Upper lobe of left lung (tissue), 6 donors: ENCODE data around the gene LIPT2. TPM values are rescaled to one million over a fixed set of nuclear protein-coding genes. Genes with fewer than 3 reads are reported as not detected.

ENCODE experiments used
- ATAC-seq, 2 donors: fragments of 200-7000 bp; cut with Tn5 transposase; one replicate each; pipeline ENCODE4 v1.9.1; 2022; ENCODE audit warnings: mild to moderate bottlenecking in 2 of 2, moderate library complexity in 2 of 2; ENCODE audit not compliant: low FRiP score in 2 of 2
- DNase-seq, 2 donors: peaks; one replicate each; pipeline ENCODE4 v3.0.0-alpha.2; 2019 to 2020
- H3K27ac ChIP-seq, 4 donors: fragments of 200-600 bp; sonication (generic); one replicate each; pipeline ENCODE4 v1.5.1; 2016 to 2019
- H3K27me3 ChIP-seq, 4 donors: fragments of 200-600 bp; sonication (generic); one replicate each; pipeline ENCODE4 v1.5.1; 2017 to 2019
- H3K36me3 ChIP-seq, 4 donors: fragments of 200-600 bp; sonication (generic); one replicate each; pipeline ENCODE4 v1.5.1; 2016 to 2019
- H3K4me1 ChIP-seq, 4 donors: fragments of 200-600 bp; sonication (generic); one replicate each; pipeline ENCODE4 v1.5.1; 2018 to 2019
- H3K4me3 ChIP-seq, 4 donors: fragments of 200-600 bp; sonication (generic); one replicate each; pipeline ENCODE4 v1.5.1; 2017 to 2019; ENCODE audit warnings: mild to moderate bottlenecking in 2 of 4, moderate library complexity in 1 of 4
- H3K9me3 ChIP-seq, 4 donors: fragments of 200-600 bp; sonication (generic); one replicate each; pipeline ENCODE4 v1.5.1; 2018 to 2019
- EP300 ChIP-seq, 4 donors: sonication (generic); formaldehyde crosslinking; IDR thresholded peaks; one replicate each; pipeline ENCODE4 v1.5.1; 2017; ENCODE audit warnings: antibody characterized with exemption in 4 of 4, control low read depth in 2 of 4
- POLR2A ChIP-seq, 4 donors: fragments of 450-650 bp; IDR thresholded peaks; one replicate each; pipeline ENCODE4 v1.5.1; 2016 to 2017; ENCODE audit warnings: antibody characterized with exemption in 4 of 4, mild to moderate bottlenecking in 2 of 4
- POLR2AphosphoS5 ChIP-seq, 2 donors: sonication (generic); formaldehyde crosslinking; IDR thresholded peaks; one replicate each; pipeline ENCODE4 v1.5.1; 2017; ENCODE audit warnings: antibody characterized with exemption in 2 of 2
- WGBS, 2 donors: methylation state at CpG; one replicate each; pipeline ENCODE4 v1.1.5; 2017 to 2018; 5-methylcytosine and 5-hydroxymethylcytosine counted together
- small RNA-seq, 4 donors: library from RNA; depleted of rRNA; stranded (forward); fragments of <200 nt; gene quantifications; one replicate each; pipeline ENCODE3, GENCODE V24; 2016
- total RNA-seq, 6 donors: library from RNA; depleted of rRNA in 4 of 6; stranded (reverse); fragments of >200 nt in 4 of 6; gene quantifications; one replicate each; pipeline versions ENCODE4 v1.1.0 to v1.2.1, GENCODE V29; 2016 to 2021
- TF ChIP-seq, protein P1 (sequence below), 6 experiments: fragments of 450-650 bp in 4 of 6; fragments of 200-600 bp in 2 of 6; sonication (generic) in 2 of 6; IDR thresholded peaks; one replicate each; pipeline ENCODE4 v1.5.1; 2016 to 2019; ENCODE audit warnings: antibody characterized with exemption in 6 of 6
- donor health status: DM: no; HTN: no; CAD: no; lungs with moderate emphysema.
- donor health status: DM: no; HTN: yes; CAD: no; lungs with severe emphysema.

LIPT2 gene
- total RNA-seq, 6 donors from 2014 or later = 3.3 to 8.5 (median 6.3) TPM

GRCh38 chr11:74446532-74446938 is 47.0 kb downstream of the LIPT2 start:
- Histone ChIP-seq H3K4me1 (peaks cover 4 to 9% (median 5%) of the 10 kb centered on the region in 4 donors), H3K9me3 (no peaks in the 10 kb centered on the region), H3K36me3 (no peaks in the 10 kb centered on the region), H3K27ac (no peak overlapping the region), H3K4me3 (no peak overlapping the region), H3K27me3 (no peaks in the 10 kb centered on the region)
- WGBS, 2 donors = 93 to 95% methylated on average over 1 of the region's 1 CpG
- no peak for DNase-seq
- ATAC-seq = no peak
- TF ChIP-seq EP300 (IDR thresholded peaks at IDR 0.05) (no peak), POLR2A (IDR thresholded peaks at IDR 0.05) (no peak), POLR2AphosphoS5 (IDR thresholded peaks at IDR 0.05) (no peak)
- TF ChIP-seq, protein P1, sequence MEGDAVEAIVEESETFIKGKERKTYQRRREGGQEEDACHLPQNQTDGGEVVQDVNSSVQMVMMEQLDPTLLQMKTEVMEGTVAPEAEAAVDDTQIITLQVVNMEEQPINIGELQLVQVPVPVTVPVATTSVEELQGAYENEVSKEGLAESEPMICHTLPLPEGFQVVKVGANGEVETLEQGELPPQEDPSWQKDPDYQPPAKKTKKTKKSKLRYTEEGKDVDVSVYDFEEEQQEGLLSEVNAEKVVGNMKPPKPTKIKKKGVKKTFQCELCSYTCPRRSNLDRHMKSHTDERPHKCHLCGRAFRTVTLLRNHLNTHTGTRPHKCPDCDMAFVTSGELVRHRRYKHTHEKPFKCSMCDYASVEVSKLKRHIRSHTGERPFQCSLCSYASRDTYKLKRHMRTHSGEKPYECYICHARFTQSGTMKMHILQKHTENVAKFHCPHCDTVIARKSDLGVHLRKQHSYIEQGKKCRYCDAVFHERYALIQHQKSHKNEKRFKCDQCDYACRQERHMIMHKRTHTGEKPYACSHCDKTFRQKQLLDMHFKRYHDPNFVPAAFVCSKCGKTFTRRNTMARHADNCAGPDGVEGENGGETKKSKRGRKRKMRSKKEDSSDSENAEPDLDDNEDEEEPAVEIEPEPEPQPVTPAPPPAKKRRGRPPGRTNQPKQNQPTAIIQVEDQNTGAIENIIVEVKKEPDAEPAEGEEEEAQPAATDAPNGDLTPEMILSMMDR (IDR thresholded peaks at IDR 0.05) = no peak

GRCh38 chr11:74444173-74444826 is 49.2 kb downstream of the LIPT2 start:
- TF ChIP-seq, protein P1 (IDR thresholded peaks at IDR 0.05) = no peak
- TF ChIP-seq POLR2AphosphoS5 (IDR thresholded peaks at IDR 0.05) (no peak), POLR2A (IDR thresholded peaks at IDR 0.05) (no peak), EP300 (IDR thresholded peaks at IDR 0.05) (no peak)
- Histone ChIP-seq H3K4me3 (no peak overlapping the region), H3K4me1 (peaks cover 1 to 5% (median 3%) of the 10 kb centered on the region in 4 donors), H3K27ac (no peak overlapping the region), H3K27me3 (no peaks in the 10 kb centered on the region), H3K36me3 (no peaks in the 10 kb centered on the region), H3K9me3 (no peaks in the 10 kb centered on the region)
- ATAC-seq = no peak
- 70 to 71% methylated on average over 9 of the region's 9 CpGs for WGBS, 2 donors
- peak in 1 of 2 donors; percentile 34 for DNase-seq

GRCh38 chr11:74443071-74443864 is 50.3 kb downstream of the LIPT2 start:
- H3K9me3 ChIP-seq = no peaks in the 10 kb centered on the region
- H3K36me3 ChIP-seq = no peaks in the 10 kb centered on the region
- H3K4me3 ChIP-seq = no peak overlapping the region
- peaks cover 0 to 5% (median 2%) of the 10 kb centered on the region in 4 donors for H3K4me1 ChIP-seq
- 56 to 60% methylated on average over 8 of the region's 8 CpGs for WGBS, 2 donors
- no peaks in the 10 kb centered on the region for H3K27me3 ChIP-seq
- TF ChIP-seq POLR2AphosphoS5 (IDR thresholded peaks at IDR 0.05) = no peak
- TF ChIP-seq, protein P1 (IDR thresholded peaks at IDR 0.05) = peak in 3 of 6 experiments; percentile 11 to 31 (median 21)
- DNase-seq (peak in 1 of 2 donors; percentile 68), ATAC-seq (peak in 1 of 2 donors; percentile 78)
- no peak overlapping the region for H3K27ac ChIP-seq

GRCh38 chr11:74442636-74443035 is 50.9 kb downstream of the LIPT2 start:
- Histone ChIP-seq H3K36me3 (no peaks in the 10 kb centered on the region), H3K4me1 (peaks cover 0 to 5% (median 2%) of the 10 kb centered on the region in 4 donors), H3K27ac (no peak overlapping the region), H3K27me3 (no peaks in the 10 kb centered on the region), H3K4me3 (no peak overlapping the region), H3K9me3 (no peaks in the 10 kb centered on the region)
- no peak for DNase-seq
- 54 to 65% methylated on average over 3 of the region's 3 CpGs for WGBS, 2 donors
- TF ChIP-seq, protein P1 (IDR thresholded peaks at IDR 0.05) = no peak
- TF ChIP-seq POLR2A (IDR thresholded peaks at IDR 0.05) = no peak
- peak in 1 of 2 donors; percentile 53 for ATAC-seq

Small RNAs within 50 kb of the gene (small RNA-seq; reads per million reads assigned to genes)
- gene CYCSP27 = 0 reads per million in 4 donors

Other genes with a start within 250 kb of the LIPT2 start
- gene P4HA3, start 182.1 kb downstream of the LIPT2 start, total RNA-seq = 1 to 10 TPM in 1 of 6 donors, under 1 TPM in 3, not detected in 2; 0.22 to 1.6 (median 0.64) TPM
- 1 to 10 TPM; 1.0 to 8.8 (median 5.8) TPM for gene PGM2L1, start 95.3 kb downstream of the LIPT2 start, total RNA-seq
- gene KCNE3, start 26.2 kb downstream of the LIPT2 start, total RNA-seq = 10 to 100 TPM; 14.3 to 33.3 (median 20.0) TPM
- gene POLD3, start 98.9 kb upstream of the LIPT2 start, total RNA-seq = 10 to 100 TPM in 5 of 6 donors, 1 to 10 TPM in 1; 7.4 to 20.8 (median 16.4) TPM
- 1 to 10 TPM in 3 of 6 donors, not detected in 3; 1.3 to 3.1 (median 1.5) TPM for gene CHRDL2, start 237.7 kb upstream of the LIPT2 start, total RNA-seq